KMS-11 (cell line): ENCODE data around the gene OR9G4.

ENCODE experiments used
- H2AFZ ChIP-seq: fragments of 200-600 bp; sonication (generic); 2 replicates; pipeline ENCODE4 v1.6.1; 2016; ENCODE audit warnings: antibody characterized with exemption, mixed run types, low read depth
- H3K27ac ChIP-seq: fragments of 200-600 bp; sonication (generic); 2 replicates; pipeline ENCODE4 v1.6.1; 2016; ENCODE audit warnings: mild to moderate bottlenecking, mixed run types
- H3K27me3 ChIP-seq: fragments of 200-600 bp; sonication (generic); 2 replicates; pipeline ENCODE4 v1.6.1; 2017; ENCODE audit warnings: mild to moderate bottlenecking, low read depth, mixed run types, moderate library complexity; ENCODE audit not compliant: insufficient read depth
- H3K36me3 ChIP-seq: fragments of 200-600 bp; sonication (generic); 2 replicates; pipeline ENCODE4 v1.6.1; 2017; ENCODE audit warnings: mild to moderate bottlenecking, mixed run types; ENCODE audit not compliant: insufficient read depth
- H3K4me1 ChIP-seq: fragments of 200-600 bp; sonication (generic); 2 replicates; pipeline ENCODE4 v1.6.1; 2016; ENCODE audit warnings: mild to moderate bottlenecking, low read depth, mixed run types; ENCODE audit not compliant: poor library complexity, severe bottlenecking
- H3K4me2 ChIP-seq: fragments of 200-600 bp; sonication (generic); 2 replicates; pipeline ENCODE4 v1.7.0; 2016; ENCODE audit warnings: mild to moderate bottlenecking, mixed run types
- H3K4me3 ChIP-seq: fragments of 200-600 bp; sonication (generic); IDR thresholded peaks from 2 replicates; pipeline ENCODE4 v1.6.1; 2017; ENCODE audit warnings: low read depth, low read length, mixed read lengths; ENCODE audit not compliant: insufficient read depth
- H3K79me2 ChIP-seq: fragments of 200-600 bp; sonication (generic); 2 replicates; pipeline ENCODE4 v1.6.1; 2016; ENCODE audit warnings: low read depth, mixed run types; ENCODE audit not compliant: insufficient read depth
- H3K9ac ChIP-seq: fragments of 200-600 bp; sonication (generic); 2 replicates; pipeline ENCODE4 v1.6.1; 2016; ENCODE audit warnings: mild to moderate bottlenecking, mixed run types
- H4K20me1 ChIP-seq: fragments of 200-600 bp; sonication (generic); 2 replicates; pipeline ENCODE4 v1.6.1; 2016; ENCODE audit warnings: mild to moderate bottlenecking, mixed run types; ENCODE audit not compliant: insufficient read depth
- CTCF ChIP-seq: fragments of 200-600 bp; sonication (generic); conservative IDR thresholded peaks from 2 replicates; pipeline ENCODE4 v1.6.1; 2017; ENCODE audit warnings: low read depth, mild to moderate bottlenecking, antibody characterized with exemption, low read length, moderate library complexity, mixed read lengths

The OR9G4 gene

GRCh38 chr11:56706486-56706885 lies 42.0 kb downstream of the OR9G4 start:
- no peak overlapping the region for H2AFZ ChIP-seq
- H3K36me3 ChIP-seq: no peaks in the 10 kb centered on the region
- no peak overlapping the region for H3K4me3 ChIP-seq
- H3K27ac ChIP-seq: no peak overlapping the region
- H3K79me2 ChIP-seq: no peaks in the 10 kb centered on the region
- H3K4me1 ChIP-seq: no peaks in the 10 kb centered on the region
- no peak overlapping the region for H3K4me2 ChIP-seq
- H3K9ac ChIP-seq: no peak overlapping the region
- H3K27me3 ChIP-seq: no peaks in the 10 kb centered on the region
- H4K20me1 ChIP-seq: no peaks in the 10 kb centered on the region
- TF ChIP-seq CTCF: no peak

GRCh38 chr11:56705784-56706396 lies 42.6 kb downstream of the OR9G4 start:
- Histone ChIP-seq H3K9ac (no peak overlapping the region), H3K27ac (no peak overlapping the region), H3K27me3 (no peaks in the 10 kb centered on the region), H3K4me1 (no peaks in the 10 kb centered on the region), H2AFZ (no peak overlapping the region), H3K36me3 (no peaks in the 10 kb centered on the region), H3K4me3 (no peak overlapping the region), H3K79me2 (no peaks in the 10 kb centered on the region), H4K20me1 (no peaks in the 10 kb centered on the region), H3K4me2 (no peak overlapping the region)
- TF ChIP-seq CTCF: no peak

GRCh38 chr11:56700914-56701485 lies 47.5 kb downstream of the OR9G4 start:
- H3K27me3 ChIP-seq: no peaks in the 10 kb centered on the region
- no peaks in the 10 kb centered on the region for H4K20me1 ChIP-seq
- no peak overlapping the region for H3K4me3 ChIP-seq
- H2AFZ ChIP-seq: no peak overlapping the region
- TF ChIP-seq CTCF: no peak
- peaks cover 14% of the 10 kb centered on the region for H3K4me1 ChIP-seq
- no peaks in the 10 kb centered on the region for H3K79me2 ChIP-seq
- H3K4me2 ChIP-seq: no peak overlapping the region
- H3K36me3 ChIP-seq: no peaks in the 10 kb centered on the region
- H3K27ac ChIP-seq: no peak overlapping the region
- no peak overlapping the region for H3K9ac ChIP-seq

GRCh38 chr11:56700242-56700913 lies 48.1 kb downstream of the OR9G4 start:
- peaks cover 20% of the 10 kb centered on the region for H3K4me1 ChIP-seq
- H3K79me2 ChIP-seq: no peaks in the 10 kb centered on the region
- H3K36me3 ChIP-seq: no peaks in the 10 kb centered on the region
- H4K20me1 ChIP-seq: no peaks in the 10 kb centered on the region
- no peak for TF ChIP-seq CTCF
- H3K9ac ChIP-seq: no peak overlapping the region
- no peaks in the 10 kb centered on the region for H3K27me3 ChIP-seq
- no peak overlapping the region for H2AFZ ChIP-seq
- no peak overlapping the region for H3K27ac ChIP-seq
- H3K4me2 ChIP-seq: no peak overlapping the region
- H3K4me3 ChIP-seq: no peak overlapping the region
